H54 (cell line): ENCODE results near the gene TRAPPC14.

Experiments used
- DNase-seq: peaks from one replicate; pipeline ENCODE4 v3.0.0; 2011; ENCODE audit warnings: low spot score, mixed read lengths; ENCODE audit not compliant: insufficient read length
- FAIRE-seq: peaks from 3 replicates; lab custom pipeline; 2011; peaks lifted over from hg19 to GRCh38; lab: Jason Lieb, UNC
- POLR2A ChIP-seq: IDR thresholded peaks from 2 replicates; pipeline ENCODE4 v1.6.1; 2011; ENCODE audit warnings: low read depth, mild to moderate bottlenecking, low read length

Gene TRAPPC14

DNA sequence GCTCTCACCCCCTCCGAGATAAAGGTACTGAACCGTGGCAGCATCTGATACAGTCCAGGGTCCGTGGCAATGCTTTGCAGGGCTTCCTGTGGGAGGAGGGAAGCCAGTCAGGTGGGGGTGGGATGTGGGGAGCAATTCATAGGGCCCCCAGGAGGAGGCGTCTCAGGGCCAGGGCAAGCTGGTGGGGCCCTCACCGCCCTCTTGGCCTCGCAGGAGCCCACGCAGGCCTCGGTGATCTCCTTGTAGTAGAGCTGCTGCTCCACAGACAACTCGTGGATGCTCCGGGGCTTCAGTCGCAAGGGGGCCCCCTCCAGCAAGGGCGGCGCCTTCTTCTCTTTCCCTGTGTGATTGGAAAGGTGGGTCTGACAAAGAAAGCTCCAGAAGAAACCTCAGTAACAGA, 46.6 kb downstream of the TRAPPC14 start:
- TF ChIP-seq POLR2A: no peak
- FAIRE-seq: no peak
- no peak for DNase-seq

- FAIRE-seq (no peak), DNase-seq (no peak)
- no peak for TF ChIP-seq POLR2A
These were observed 47.4 kb downstream of the TRAPPC14 start for GRCh38 chr7:100111156-100111555.

GRCh38 chr7:100109521-100110163, 48.9 kb downstream of the TRAPPC14 start:
- TF ChIP-seq POLR2A: no peak
- DNase-seq (no peak), FAIRE-seq (no peak)

GRCh38 chr7:100107890-100108289, 50.6 kb downstream of the TRAPPC14 start:
- DNase-seq (no peak), FAIRE-seq (no peak)
- TF ChIP-seq POLR2A: no peak

GRCh38 chr7:100107125-100107737, 51.3 kb downstream of the TRAPPC14 start:
- no peak for TF ChIP-seq POLR2A
- DNase-seq: no peak

DNA sequence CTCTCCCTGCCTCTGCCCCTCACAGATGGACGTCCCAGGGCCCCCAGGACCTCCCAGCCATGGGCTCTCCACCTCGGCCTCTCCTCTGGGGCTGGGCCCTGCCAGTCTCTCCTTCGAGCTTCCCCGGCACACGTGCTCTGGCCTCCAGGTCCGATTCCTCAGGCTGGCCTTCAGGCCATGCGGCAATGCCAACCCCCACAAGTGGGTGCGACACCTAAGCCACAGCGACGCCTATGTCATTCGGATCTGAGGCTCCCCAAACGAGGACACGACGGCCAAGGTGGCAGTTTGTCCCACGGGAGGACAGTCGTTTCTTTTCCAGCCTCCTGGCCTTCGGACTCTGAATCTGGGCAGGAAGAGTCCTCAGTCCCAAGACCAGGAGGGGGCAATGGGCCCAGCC, 51.9 kb downstream of the TRAPPC14 start:
- FAIRE-seq: no peak
- no peak for DNase-seq
- no peak for TF ChIP-seq POLR2A

More at GRCh38 chr7:100107125-100107737, 51.3 kb downstream of the TRAPPC14 start:
- FAIRE-seq: no peak

DNA sequence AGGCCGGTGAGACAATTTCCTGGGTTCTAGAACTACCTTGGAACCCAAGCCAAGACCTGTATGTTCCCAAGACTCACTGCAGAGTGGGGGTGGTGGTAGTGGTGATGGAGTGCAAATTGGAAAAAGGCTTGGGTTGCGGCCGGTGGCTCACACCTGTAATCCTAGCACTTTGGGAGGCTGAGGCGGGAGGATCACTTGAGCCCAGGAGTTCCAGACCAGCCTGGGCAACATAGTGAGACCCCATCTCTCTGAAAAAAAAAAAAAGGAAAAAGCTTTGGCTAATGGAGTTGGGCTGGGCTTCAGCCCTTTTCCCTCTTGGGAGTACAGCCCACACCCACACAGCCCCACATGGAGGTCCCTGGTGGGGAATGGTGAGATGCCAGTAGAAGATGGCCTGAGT, 53.0 kb downstream of the TRAPPC14 start:
- TF ChIP-seq POLR2A: no peak
- no peak for FAIRE-seq
- no peak for DNase-seq
